ENCODE results near the gene DEPDC4. TPM values are rescaled to one million over a fixed set of nuclear protein-coding genes. Genes with fewer than 3 reads are reported as not detected.
"Not testable (repeated sequence)": the region's sequence is repeated elsewhere in the genome, so short reads cannot be mapped to it uniquely, and the experiment has no call there.

Gene DEPDC4
- polyA plus RNA-seq, 2 of the 4 experiments (the other 2 are of a cell fraction): 2.8 to 6.3 TPM

- FAIRE-seq (no peak), DNase-seq (ENCODE audit: low read depth in 1 of 2, low spot score in 1 of 2) (no peak), ATAC-seq (no peak)
- TF ChIP-seq FOXS1 (CRISPR knock-in tag; IDR thresholded peaks at IDR 0.05) (no peak), MYC (IDR thresholded peaks at IDR 0.05; ENCODE audit: borderline replicate concordance, low read length) (no peak), SMC3 (IDR thresholded peaks at IDR 0.05) (no peak), PBX3 (IDR thresholded peaks at IDR 0.05) (no peak), JUN (IDR thresholded peaks at IDR 0.05) (no peak), CBX8 (IDR thresholded peaks at IDR 0.05) (no peak), ESRRA (IDR thresholded peaks at IDR 0.05; ENCODE audit: borderline replicate concordance, low read length) (no peak), RARB (CRISPR knock-in tag; IDR thresholded peaks at IDR 0.05) (no peak), USF2 (IDR thresholded peaks at IDR 0.05) (no peak), ZC3H11A (IDR thresholded peaks at IDR 0.05) (no peak), TP53 (CRISPR knock-in tag; IDR thresholded peaks at IDR 0.05) (no peak)
- TF ChIP-seq, protein P1, sequence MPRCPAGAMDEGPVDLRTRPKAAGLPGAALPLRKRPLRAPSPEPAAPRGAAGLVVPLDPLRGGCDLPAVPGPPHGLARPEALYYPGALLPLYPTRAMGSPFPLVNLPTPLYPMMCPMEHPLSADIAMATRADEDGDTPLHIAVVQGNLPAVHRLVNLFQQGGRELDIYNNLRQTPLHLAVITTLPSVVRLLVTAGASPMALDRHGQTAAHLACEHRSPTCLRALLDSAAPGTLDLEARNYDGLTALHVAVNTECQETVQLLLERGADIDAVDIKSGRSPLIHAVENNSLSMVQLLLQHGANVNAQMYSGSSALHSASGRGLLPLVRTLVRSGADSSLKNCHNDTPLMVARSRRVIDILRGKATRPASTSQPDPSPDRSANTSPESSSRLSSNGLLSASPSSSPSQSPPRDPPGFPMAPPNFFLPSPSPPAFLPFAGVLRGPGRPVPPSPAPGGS (IDR thresholded peaks at IDR 0.05): no peak
- TF ChIP-seq, protein P2, sequence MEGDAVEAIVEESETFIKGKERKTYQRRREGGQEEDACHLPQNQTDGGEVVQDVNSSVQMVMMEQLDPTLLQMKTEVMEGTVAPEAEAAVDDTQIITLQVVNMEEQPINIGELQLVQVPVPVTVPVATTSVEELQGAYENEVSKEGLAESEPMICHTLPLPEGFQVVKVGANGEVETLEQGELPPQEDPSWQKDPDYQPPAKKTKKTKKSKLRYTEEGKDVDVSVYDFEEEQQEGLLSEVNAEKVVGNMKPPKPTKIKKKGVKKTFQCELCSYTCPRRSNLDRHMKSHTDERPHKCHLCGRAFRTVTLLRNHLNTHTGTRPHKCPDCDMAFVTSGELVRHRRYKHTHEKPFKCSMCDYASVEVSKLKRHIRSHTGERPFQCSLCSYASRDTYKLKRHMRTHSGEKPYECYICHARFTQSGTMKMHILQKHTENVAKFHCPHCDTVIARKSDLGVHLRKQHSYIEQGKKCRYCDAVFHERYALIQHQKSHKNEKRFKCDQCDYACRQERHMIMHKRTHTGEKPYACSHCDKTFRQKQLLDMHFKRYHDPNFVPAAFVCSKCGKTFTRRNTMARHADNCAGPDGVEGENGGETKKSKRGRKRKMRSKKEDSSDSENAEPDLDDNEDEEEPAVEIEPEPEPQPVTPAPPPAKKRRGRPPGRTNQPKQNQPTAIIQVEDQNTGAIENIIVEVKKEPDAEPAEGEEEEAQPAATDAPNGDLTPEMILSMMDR (IDR thresholded peaks at IDR 0.05): no peak
- CTCF ChIA-PET: no interaction called here
- no peak overlapping the region for H3K4me2 ChIP-seq
- H3K27ac ChIP-seq: no peak overlapping the region
- H3K9me3 ChIP-seq: no peaks in the 10 kb centered on the region
- H3K4me3 ChIP-seq: no peak overlapping the region
- 82% methylated on average over 4 of the region's 4 CpGs for WGBS (ENCODE audit: missing lambda C conversion rate)
- H3K4me1 ChIP-seq: no peaks in the 10 kb centered on the region
- POLR2A ChIA-PET: no interaction called here
Measured at GRCh38 chr12:100295764-100296555, 29.1 kb upstream of the DEPDC4 start.

GRCh38 chr12:100294366-100294765 is 27.5 kb upstream of the DEPDC4 start:
- H3K27ac ChIP-seq; H3K4me1 ChIP-seq; DNase-seq (ENCODE audit: low read depth in 1 of 2, low spot score in 1 of 2); FAIRE-seq; H3K9me3 ChIP-seq; ATAC-seq; CTCF ChIA-PET; POLR2A ChIA-PET; H3K4me2 ChIP-seq; H3K4me3 ChIP-seq: not testable (repeated sequence)
- WGBS (ENCODE audit: missing lambda C conversion rate): no CpG with 5 or more reads among the region's 24 CpGs

DNA sequence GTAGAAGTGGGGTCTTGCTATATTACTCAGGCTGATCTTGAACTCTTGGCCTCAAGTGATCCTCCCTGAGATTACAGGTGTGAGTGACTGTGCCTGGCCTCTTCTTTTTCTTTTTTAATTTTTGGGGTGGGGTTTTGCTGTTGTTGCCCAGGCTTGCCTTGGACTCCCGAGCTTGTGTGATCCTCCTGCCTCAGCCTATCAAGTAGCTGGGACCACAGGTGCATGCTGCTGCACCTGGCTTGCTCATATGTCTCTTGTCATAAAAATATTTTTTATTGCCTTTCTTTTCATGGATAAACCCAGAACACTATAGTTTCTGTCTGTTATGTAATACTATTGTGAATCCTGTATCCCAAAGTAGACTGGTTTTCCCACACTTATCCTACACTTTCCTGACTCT is 26.1 kb upstream of the DEPDC4 start:
- 100% methylated on average over 1 of the region's 1 CpG for WGBS (ENCODE audit: missing lambda C conversion rate)
- TF ChIP-seq RNF2 (IDR thresholded peaks at IDR 0.05; ENCODE audit: borderline replicate concordance, low read depth): no peak
- no peak overlapping the region for H3K4me2 ChIP-seq
- H3K4me1 ChIP-seq: no peaks in the 10 kb centered on the region
- H3K4me3 ChIP-seq: no peak overlapping the region
- no peak overlapping the region for H3K27ac ChIP-seq
- FAIRE-seq (no peak), DNase-seq (ENCODE audit: low read depth in 1 of 2, low spot score in 1 of 2) (no peak), ATAC-seq (no peak)
- H3K9me3 ChIP-seq: no peaks in the 10 kb centered on the region
- CTCF ChIA-PET: interaction anchor here (1.2 to 1.5 kb wide), 2 partner anchors 9 to 55 kb away, joined by 3 to 4 read pairs; no protein-coding TSS in a partner anchor
- POLR2A ChIA-PET: no interaction called here

DNA sequence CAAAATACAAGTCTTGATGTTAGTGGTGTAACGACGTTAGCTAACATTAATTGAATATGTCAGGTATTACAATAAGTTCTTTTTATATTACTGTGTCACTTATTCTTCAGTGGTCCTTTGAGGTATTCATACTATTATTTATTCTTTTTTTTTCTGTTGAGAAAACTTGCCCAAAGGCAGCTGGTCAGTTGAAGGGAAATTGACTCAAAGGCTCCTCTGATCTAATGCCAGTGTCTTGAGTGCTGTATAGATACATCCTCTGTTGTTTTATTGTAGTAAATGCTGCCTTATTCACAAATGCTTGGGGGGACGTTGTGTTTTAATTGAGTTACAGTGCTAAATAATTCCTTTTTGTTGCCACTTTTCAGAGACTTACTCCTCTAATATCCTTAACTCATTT is 23.1 kb upstream of the DEPDC4 start:
- ChIA-PET CTCF (interaction anchor here (1.1 kb wide), 1 partner anchor 11 kb away, joined by 4 read pairs; no protein-coding TSS in a partner anchor), POLR2A (no interaction called here)
- WGBS (ENCODE audit: missing lambda C conversion rate): 90% methylated on average over 3 of the region's 3 CpGs
- TF ChIP-seq GATA3 (IDR thresholded peaks at IDR 0.05; ENCODE audit: borderline replicate concordance): no peak
- no peak for TF ChIP-seq JUN (IDR thresholded peaks at IDR 0.05)
- no peak for TF ChIP-seq POLR2AphosphoS2 (conservative IDR thresholded peaks at IDR 0.05; ENCODE audit: low read length)
- no peak for TF ChIP-seq MYC (IDR thresholded peaks at IDR 0.05; ENCODE audit: borderline replicate concordance, low read length)
- no peak for TF ChIP-seq RFX5 (IDR thresholded peaks at IDR 0.05)
- no peak for TF ChIP-seq FOXS1 (CRISPR knock-in tag; IDR thresholded peaks at IDR 0.05)
- TF ChIP-seq CBX2 (IDR thresholded peaks at IDR 0.05; ENCODE audit: borderline replicate concordance, low read depth): no peak
- no peak for TF ChIP-seq EP300 (IDR thresholded peaks at IDR 0.05)
- TF ChIP-seq HEYL (CRISPR knock-in tag; IDR thresholded peaks at IDR 0.05): no peak
- ATAC-seq (no peak), FAIRE-seq (no peak), DNase-seq (ENCODE audit: low read depth in 1 of 2, low spot score in 1 of 2) (no peak)
- Histone ChIP-seq H3K27ac (no peak overlapping the region), H3K9me3 (no peaks in the 10 kb centered on the region), H3K4me3 (no peak overlapping the region), H3K4me2 (no peak overlapping the region), H3K4me1 (no peaks in the 10 kb centered on the region)
